Heart right ventricle (tissue), 16 donors: ENCODE results near the gene LENG8. TPM values are rescaled to one million over a fixed set of nuclear protein-coding genes. Genes with fewer than 3 reads are reported as not detected.

ENCODE experiments used
- ATAC-seq, 8 donors: fragments of 200-7000 bp; cut with Tn5 transposase; one replicate each; pipeline ENCODE4 v1.9.1; 2020; ENCODE audit warnings: mild to moderate bottlenecking in 8 of 8, moderate library complexity in 8 of 8, moderate number of reproducible peaks in 1 of 8
- DNase-seq, 2 donors: peaks; one replicate each; pipeline ENCODE4 v3.0.0-alpha.2; 2020
- H3K27ac ChIP-seq, 10 donors: fragments of 200-600 bp; sonication (generic) in 2 of 10; one replicate each; pipeline versions ENCODE4 v1.5.0 to v1.8.0; 2020 to 2022; ENCODE audit warnings: mild to moderate bottlenecking in 3 of 10
- H3K27me3 ChIP-seq, 7 donors: fragments of 200-600 bp; one replicate each; pipeline ENCODE4 v1.8.0; 2021 to 2022; ENCODE audit warnings: mild to moderate bottlenecking in 2 of 7
- H3K36me3 ChIP-seq, 9 donors: fragments of 200-600 bp; sonication (generic) in 1 of 9; one replicate each; pipeline versions ENCODE4 v1.5.0 to v1.8.0; 2020 to 2022; ENCODE audit warnings: mild to moderate bottlenecking in 2 of 9
- H3K4me1 ChIP-seq, 9 donors: fragments of 200-600 bp; sonication (generic) in 1 of 9; one replicate each; pipeline versions ENCODE4 v1.5.0 to v1.8.0; 2020 to 2022; ENCODE audit warnings: mild to moderate bottlenecking in 4 of 9
- H3K4me3 ChIP-seq, 10 donors: fragments of 200-600 bp; sonication (generic) in 2 of 10; one replicate each; pipeline versions ENCODE4 v1.5.0 to v1.8.0; 2020 to 2022; ENCODE audit warnings: mild to moderate bottlenecking in 7 of 10, moderate library complexity in 2 of 10
- H3K9me3 ChIP-seq, 11 donors: fragments of 200-600 bp in 10 of 11; sonication (generic) in 2 of 11; one replicate each; pipeline versions ENCODE4 v1.5.0 to v1.8.0; 2013 to 2022; ENCODE audit warnings: mild to moderate bottlenecking in 2 of 11, control low read depth in 1 of 11, moderate library complexity in 1 of 11
- CTCF ChIP-seq, 9 donors: fragments of 200-600 bp; sonication (generic) in 2 of 9; IDR thresholded peaks; one replicate each; pipeline versions ENCODE4 v1.5.0 to v1.8.0; 2021 to 2022; ENCODE audit warnings: antibody characterized with exemption in 9 of 9, mild to moderate bottlenecking in 5 of 9, moderate library complexity in 1 of 9
- WGBS, 2 donors: extraction: QIAGEN DNeasy Blood & Tissue Kit; methylation state at CpG; one replicate each; pipeline ENCODE4 v1.1.7; 2013; ENCODE audit warnings: inconsistent platforms in 1 of 2; 5-methylcytosine and 5-hydroxymethylcytosine counted together
- intact Hi-C, 10 donors: fragments of 100-400 bp; cut with DNase I; formaldehyde crosslinking; loops; one replicate each; pipeline versions ENCODE4 v1.11.1 to v1.14.2; 2022
- polyA plus RNA-seq, 2 donors: library from polyadenylated mRNA; stranded (reverse); fragments of 200-250 nt; gene quantifications; one replicate each; pipeline ENCODE4 v1.2.3, GENCODE V29; 2013
- total RNA-seq, 10 donors: library from RNA; stranded (reverse); fragmentation: NEBNext Ultra II Directional in 3 of 10; extraction: Animal tissue kit (Norgen Biotek cat#: 25700) in 3 of 10; gene quantifications; one replicate each; pipeline versions ENCODE4 v1.2.1 to v1.2.4, GENCODE V29; 2021 to 2023
- donor health status: Arrhythmogenic right ventricular cardiomyopathy.
- donor health status: ischemic (EF 13 %, LVEDD 7.1; RV severe dilation, severe dysfunction).
- donor health status: healthy with polysubstance abuse.
- donor health status: DM: no; HTN: yes; CAD: no.
- donor health status: DM: no; HTN: no; CAD: no.
- donor health status: ischemic (EF 25% LVEDD 6.9; RV normal size, moderate dysfunction).
- donor health status: ischemic (EF 25% LVEDD 5.7; RV mildly dilated, moderate dysfunction).
- donor health status: healthy.
- donor health status: DM: yes; HTN: yes; CAD: no.
- donor health status: Ischemic cardiomyopathy.
- donor health status: ischemic (EF 35%, LVEDD 5.7; RV mildly dilated, moderate dysfunction).
- donor health status: nonischemic (EF 11% LVEDD 7.7; RV severe dilation, severe dysfunction).
- donor health status: DM: yes; HTN: yes; CAD: no.
- donor health status: PGD.
- donor health status: ischemic (EF 29% LVEDD 5.4; RV normal size, mild dysfunction).
- donor health status: nonischemic (EF 23%, LVEDD 6.1; RV moderate dilation, normal function).

LENG8 gene
- total and polyA plus RNA-seq, 12 donors, result 34.3 to 194 (median 56.8) TPM

GRCh38 chr19:54473892-54474372 lies 24.9 kb downstream of the LENG8 start:
- Histone ChIP-seq H3K4me3 (peak overlapping the region in 1 of 10 donors; percentile 22), H3K9me3 (no peaks in the 10 kb centered on the region), H3K27ac (peak overlapping the region in 7 of 10 donors; percentile 75 to 89 (median 83)), H3K36me3 (no peaks in the 10 kb centered on the region), H3K27me3 (peaks cover 0 to 86% (median 18%) of the 10 kb centered on the region in 7 donors), H3K4me1 (peaks cover 5 to 38% (median 35%) of the 10 kb centered on the region in 9 donors)
- ATAC-seq, result no peak
- TF ChIP-seq CTCF (IDR thresholded peaks at IDR 0.05), result no peak
- intact Hi-C loops, result no loop called here
- no peak for DNase-seq
- WGBS, 2 donors, result 73 to 75% methylated on average over 6 of the region's 6 CpGs

GRCh38 chr19:54475706-54476105 lies 26.7 kb downstream of the LENG8 start:
- intact Hi-C loops, result no loop called here
- WGBS, 2 donors, result 88 to 92% methylated on average over 11 of the region's 11 CpGs
- TF ChIP-seq CTCF (IDR thresholded peaks at IDR 0.05), result no peak
- H3K9me3 ChIP-seq, result no peaks in the 10 kb centered on the region
- DNase-seq, result no peak
- H3K4me1 ChIP-seq, result peaks cover 5 to 31% (median 17%) of the 10 kb centered on the region in 9 donors
- H3K27ac ChIP-seq, result no peak overlapping the region
- no peak for ATAC-seq
- H3K4me3 ChIP-seq, result no peak overlapping the region
- H3K36me3 ChIP-seq, result no peaks in the 10 kb centered on the region
- peaks cover 0 to 81% (median 8%) of the 10 kb centered on the region in 7 donors for H3K27me3 ChIP-seq

GRCh38 chr19:54477650-54478049 lies 28.7 kb downstream of the LENG8 start:
- no peaks in the 10 kb centered on the region for H3K36me3 ChIP-seq
- DNase-seq, result no peak
- peaks cover 0 to 79% (median 6%) of the 10 kb centered on the region in 7 donors for H3K27me3 ChIP-seq
- H3K4me1 ChIP-seq, result peaks cover 0 to 28% (median 9%) of the 10 kb centered on the region in 9 donors
- peak in 1 of 9 donors; percentile 12 for TF ChIP-seq CTCF (IDR thresholded peaks at IDR 0.05)
- no peaks in the 10 kb centered on the region for H3K9me3 ChIP-seq
- no peak for ATAC-seq
- intact Hi-C loops, result no loop called here
- H3K4me3 ChIP-seq, result no peak overlapping the region
- 61 to 68% methylated on average over 3 of the region's 3 CpGs for WGBS, 2 donors
- H3K27ac ChIP-seq, result no peak overlapping the region

DNA sequence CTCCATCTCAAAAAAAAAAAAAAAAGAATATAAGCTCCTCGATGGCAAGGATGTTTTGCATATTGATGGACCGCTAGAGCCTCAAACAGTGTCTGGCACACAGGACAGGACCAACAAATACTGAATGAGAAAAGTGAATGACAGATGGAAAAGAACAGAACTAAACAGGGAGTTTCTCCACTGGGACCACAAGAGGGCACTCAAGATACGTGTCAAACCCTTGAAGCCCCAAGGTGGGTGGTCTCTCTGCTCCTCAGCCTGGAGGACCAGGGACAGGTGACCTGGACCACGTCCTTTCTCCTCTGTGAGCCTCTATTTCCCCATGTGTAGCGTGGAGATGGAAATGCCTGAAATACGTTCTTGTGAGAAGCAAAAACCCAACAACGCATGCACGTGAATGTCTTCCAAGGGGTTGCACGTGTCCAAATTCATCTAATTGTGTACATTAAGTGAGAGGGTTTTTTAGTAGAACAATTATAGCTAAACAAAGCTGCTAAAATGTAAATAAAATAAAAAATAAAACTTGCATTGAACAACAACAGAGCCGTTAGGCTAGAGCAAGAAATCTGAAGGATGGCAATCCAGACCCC lies 29.8 kb downstream of the LENG8 start:
- TF ChIP-seq CTCF (IDR thresholded peaks at IDR 0.05), result peak; percentile 12 to 74 (median 62)
- no peaks in the 10 kb centered on the region for H3K36me3 ChIP-seq
- WGBS, 2 donors, result 17 to 19% methylated on average over 10 of the region's 10 CpGs
- intact Hi-C loops, result no loop called here
- peaks cover 0 to 29% (median 2%) of the 10 kb centered on the region in 9 donors for H3K4me1 ChIP-seq
- H3K27me3 ChIP-seq, result peaks cover 0 to 76% (median 6%) of the 10 kb centered on the region in 7 donors
- no peaks in the 10 kb centered on the region for H3K9me3 ChIP-seq
- ATAC-seq, result peak in 3 of 8 donors; percentile 29 to 54 (median 37)
- no peak overlapping the region for H3K4me3 ChIP-seq
- H3K27ac ChIP-seq, result no peak overlapping the region
- DNase-seq, result no peak
